Endothelial cell of umbilical vein (primary cell): ENCODE measurements around the gene LINC01488. TPM values are rescaled to one million over a fixed set of nuclear protein-coding genes. Genes with fewer than 3 reads are reported as not detected.
A peak's percentile ranks its signal among the peaks of the same experiment; 100 is the strongest.

ENCODE experiments used
- BruUV-seq: library from RNA; stranded (reverse); fragments of 400-500 nt; replicated peaks from 2 replicates; lab custom pipeline; 2021; lab: Mats Ljungman, UMichigan
- CTCF ChIA-PET: fragments of 300-600, 350-600 bp; sonication (Branson Sonifier 250); formaldehyde crosslinking; loops from one replicate; lab custom pipeline; 2021; ENCODE audit warnings: antibody characterized with exemption, inconsistent platforms; lab: Charles Lee
- POLR2A ChIA-PET: fragments of 300-600, 350-600 bp; sonication (Branson Sonifier 250); formaldehyde crosslinking; loops from one replicate; lab custom pipeline; 2021; ENCODE audit warnings: antibody characterized with exemption, inconsistent platforms; lab: Charles Lee
- DNase-seq: peaks from one replicate; pipeline ENCODE4 v3.0.0-alpha.2; 2011; ENCODE audit warnings: low read depth, low spot score
- FAIRE-seq: peaks from 2 replicates; lab custom pipeline; 2011; peaks lifted over from hg19 to GRCh38; lab: Jason Lieb, UNC
- H2AFZ ChIP-seq: 2 replicates; pipeline ENCODE4 v1.6.0; 2012; ENCODE audit warnings: low read depth, low read length, control low read depth, inconsistent platforms
- H3K27ac ChIP-seq: 2 replicates; pipeline ENCODE4 v1.5.1; 2011; ENCODE audit warnings: low read depth, mild to moderate bottlenecking, control low read depth, low read length, moderate library complexity; ENCODE audit not compliant: insufficient read depth
- H3K27me3 ChIP-seq, 2 experiments: 2 replicates each; pipeline versions ENCODE4 v1.6.0 to v1.6.1; 2011; ENCODE audit warnings: low read length in 2 of 2, mixed read lengths in 1 of 2; ENCODE audit not compliant: control insufficient read depth in 2 of 2, insufficient read depth in 2 of 2
- H3K36me3 ChIP-seq, 2 experiments: 2 replicates in 1 of 2; 3 replicates in 1 of 2; pipeline ENCODE4 v1.5.1; 2011; ENCODE audit warnings: low read length in 2 of 2, mild to moderate bottlenecking in 1 of 2, moderate library complexity in 1 of 2; ENCODE audit not compliant: control insufficient read depth in 2 of 2, insufficient read depth in 2 of 2; ENCODE audit errors: extremely low read depth in 1 of 2
- H3K4me1 ChIP-seq: 3 replicates; pipeline ENCODE4 v1.5.1; 2011; ENCODE audit warnings: mild to moderate bottlenecking, low read length; ENCODE audit not compliant: control insufficient read depth, insufficient read depth; ENCODE audit errors: extremely low read depth
- H3K4me2 ChIP-seq: 2 replicates; pipeline ENCODE4 v1.6.1; 2011; ENCODE audit warnings: low read length, control low read depth, mixed read lengths; ENCODE audit not compliant: insufficient read depth
- H3K4me3 ChIP-seq, 3 experiments: fragments of 200-600 bp in 1 of 3; sonication (generic), shearing (Covaris generic) in 1 of 3; replicated peaks in 1 of 3; 2 replicates each; pipeline ENCODE4 v1.5.1; 2011 to 2016; ENCODE audit warnings: control low read depth in 3 of 3, low read length in 3 of 3, mild to moderate bottlenecking in 2 of 3, inconsistent platforms in 1 of 3, low read depth in 1 of 3, moderate library complexity in 1 of 3; ENCODE audit not compliant: insufficient read depth in 1 of 3
- H3K79me2 ChIP-seq: 2 replicates; pipeline ENCODE4 v1.6.0; 2012; ENCODE audit warnings: low read length, inconsistent platforms; ENCODE audit not compliant: control insufficient read depth, insufficient read depth
- H3K9ac ChIP-seq: replicated peaks from 2 replicates; pipeline ENCODE3; 2011; ENCODE audit warnings: low read length, control low read depth; ENCODE audit not compliant: insufficient read depth; ENCODE audit errors: extremely low read depth
- H3K9me1 ChIP-seq: replicated peaks from 3 replicates; pipeline ENCODE4 v1.6.0; 2011; ENCODE audit warnings: mild to moderate bottlenecking, low read length; ENCODE audit not compliant: control insufficient read depth, insufficient read depth; ENCODE audit errors: extremely low read depth
- H3K9me3 ChIP-seq: replicated peaks from 2 replicates; pipeline ENCODE4 v1.5.1; 2012; ENCODE audit warnings: low read length, inconsistent platforms; ENCODE audit not compliant: control insufficient read depth, insufficient read depth
- H4K20me1 ChIP-seq: replicated peaks from 2 replicates; pipeline ENCODE3; 2011; ENCODE audit warnings: mild to moderate bottlenecking, low read length; ENCODE audit not compliant: control insufficient read depth, insufficient read depth; ENCODE audit errors: extremely low read depth
- CTCF ChIP-seq, 2 donors: IDR thresholded peaks; 1 replicate in 1 of 2; 2 replicates in 1 of 2; pipeline ENCODE4 v1.5.1; 2011; ENCODE audit warnings: low read length in 2 of 2, mild to moderate bottlenecking in 2 of 2, moderate library complexity in 2 of 2, control low read depth in 1 of 2, inconsistent platforms in 1 of 2, low read depth in 1 of 2; ENCODE audit not compliant: insufficient read depth in 1 of 2; ENCODE audit errors: extremely low read depth in 1 of 2
- FOS ChIP-seq: IDR thresholded peaks from 2 replicates; pipeline ENCODE4 v1.6.1; 2011; ENCODE audit warnings: mild to moderate bottlenecking, low read length, moderate library complexity, borderline replicate concordance; ENCODE audit not compliant: insufficient read depth
- GATA2 ChIP-seq: IDR thresholded peaks from 2 replicates; pipeline ENCODE4 v1.7.0; 2011; ENCODE audit warnings: low read depth, mild to moderate bottlenecking, moderate library complexity, mixed read lengths, low read length; ENCODE audit not compliant: insufficient read length, insufficient read depth
- JUN ChIP-seq: IDR thresholded peaks from 2 replicates; pipeline ENCODE4 v1.6.1; 2011; ENCODE audit warnings: borderline replicate concordance, low read depth; ENCODE audit not compliant: insufficient read length, insufficient read depth
- MAX ChIP-seq: IDR thresholded peaks from 2 replicates; pipeline ENCODE4 v1.6.1; 2011; ENCODE audit not compliant: insufficient read depth, insufficient read length
- POLR2A ChIP-seq: IDR thresholded peaks from 2 replicates; pipeline ENCODE4 v1.6.1; 2012; ENCODE audit warnings: low read depth, mild to moderate bottlenecking, control low read depth, low read length
- POLR2AphosphoS5 ChIP-seq: IDR thresholded peaks from 2 replicates; pipeline ENCODE4 v1.6.1; 2012; ENCODE audit warnings: low read depth, mild to moderate bottlenecking, control low read depth, low read length, moderate library complexity; ENCODE audit not compliant: insufficient read depth
- dilution Hi-C: fragments of 300-500 bp; cut with MboI; formaldehyde crosslinking; loops from one replicate; pipeline ENCODE4 v1.15.0; 2019; ENCODE audit warnings: low sequenced_read_pairs; ENCODE audit not compliant: extremely low pct_ligation_motif_present
- intact Hi-C: fragments of 100-400 bp; cut with micrococcal nuclease; formaldehyde crosslinking; loops from one replicate; pipeline ENCODE4 v1.10.0; 2022
- polyA plus RNA-seq, 4 experiments: library from polyadenylated mRNA; depleted of rRNA in 3 of 4; stranded (reverse) in 3 of 4; unstranded in 1 of 4; fragments of >200 nt; gene quantifications; 2 replicates each; pipeline versions ENCODE4 v1.2.1 to v1.2.3, GENCODE V29; 2011 to 2012; ENCODE audit warnings: missing spikeins in 1 of 4
- total RNA-seq: library from RNA; stranded (reverse); gene quantifications from 2 replicates; pipeline ENCODE4 v1.2.3, GENCODE V29; 2021

Gene LINC01488
- total and polyA plus RNA-seq, 2 donors (not counting 3 experiments of a cell fraction or from before 2014, with no cell fraction given) = not detected

- Histone ChIP-seq H3K36me3 (no peaks in the 10 kb centered on the region), H4K20me1 (no peaks in the 10 kb centered on the region), H3K9ac (peak overlapping the region; percentile 71), H3K4me1 (peaks cover 38% of the 10 kb centered on the region), H3K79me2 (no peaks in the 10 kb centered on the region), H3K4me3 (no peak overlapping the region), H2AFZ (no peak overlapping the region), H3K27ac (peak overlapping the region; percentile 98), H3K9me1 (no peaks in the 10 kb centered on the region), H3K4me2 (peak overlapping the region; percentile 45), H3K27me3 (no peaks in the 10 kb centered on the region), H3K9me3 (no peaks in the 10 kb centered on the region)
- POLR2A ChIA-PET = interaction anchor here (0.5 to 1.1 kb wide), 2 partner anchors 22 to 150 kb away, joined by 3 read pairs; no protein-coding TSS in a partner anchor
- CTCF ChIA-PET = interaction anchor here (0.7 to 3.5 kb wide), 10 partner anchors 8 to 318 kb away, joined by 3 to 14 read pairs (median 4); partner anchors contain the start of gene MYEOV
- intact Hi-C loops (loop anchor here (1.0 to 2.0 kb wide), 8 partner anchors 22 to 349 kb away; no protein-coding TSS in a partner anchor), dilution Hi-C loops (no loop called here)
- DNase-seq (peak; percentile 92), FAIRE-seq (peak; percentile 99)
- TF ChIP-seq GATA2 (peak; percentile 98), JUN (peak; percentile 76), MAX (no peak), POLR2AphosphoS5 (peak; percentile 97), CTCF (IDR thresholded peaks at IDR 0.05; ENCODE audit: extremely low read depth in 1 of 2, insufficient read depth in 1 of 2, low read depth in 1 of 2, low read length in 2 of 2) (no peak), POLR2A (peak; percentile 84), FOS (peak; percentile 89)
- BruUV-seq = no TSS peak
Observed at GRCh38 chr11:69449320-69450063, 32.0 kb upstream of the LINC01488 start.
